ENCODE measurements around the gene WDR47. TPM values are rescaled to one million over a fixed set of nuclear protein-coding genes. Genes with fewer than 3 reads are reported as not detected.

Gene WDR47
- total RNA-seq, 1 donor from 2014 or later = 24.6 TPM

Other genes with a start within 250 kb of the WDR47 start
- 1.3 TPM for gene AKNAD1, start 185.0 kb downstream of the WDR47 start, total RNA-seq
- 22.1 TPM for gene GPSM2, start 165.1 kb downstream of the WDR47 start, total RNA-seq
- gene CLCC1, start 78.6 kb downstream of the WDR47 start, total RNA-seq = 44.6 TPM
- 39.9 TPM for gene TAF13, start 33.9 kb upstream of the WDR47 start, total RNA-seq
- 39.4 TPM for gene TMEM167B, start 48.7 kb upstream of the WDR47 start, total RNA-seq
- 1.9 TPM for gene ELAPOR1, start 72.0 kb upstream of the WDR47 start, total RNA-seq
- 123 TPM for gene SARS1, start 171.8 kb upstream of the WDR47 start, total RNA-seq
- 24.0 TPM for gene CELSR2, start 207.4 kb upstream of the WDR47 start, total RNA-seq
- gene PSRC1, start 241.0 kb upstream of the WDR47 start, total RNA-seq = 7.6 TPM

Data from sciatic nerve (tissue), 1 donor.